ENCODE measurements around the gene FILIP1.
"Not testable (repeated sequence)": the region's sequence is repeated elsewhere in the genome, so short reads cannot be mapped to it uniquely, and the experiment has no call there.

FILIP1 gene

DNA sequence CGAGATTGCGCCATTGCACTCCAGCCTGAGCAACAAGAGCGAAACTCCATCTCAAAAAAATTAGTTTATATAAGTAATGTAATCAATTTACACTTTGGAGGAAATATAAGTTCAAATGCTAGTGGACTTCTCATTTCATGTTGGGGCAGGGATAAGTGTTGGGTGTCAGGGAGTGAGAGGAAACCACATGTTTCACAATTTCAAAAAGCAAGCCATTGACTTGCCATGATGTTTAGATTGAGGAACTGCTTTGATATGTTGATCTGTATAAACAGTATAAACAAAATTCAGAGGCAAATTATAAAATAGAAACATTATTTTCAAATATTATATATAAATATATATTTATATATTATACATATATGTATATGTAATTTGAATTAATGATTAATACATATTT lies 42.7 kb downstream of the FILIP1 start:
- DNase-seq (ENCODE audit: low spot score), result no peak

DNA sequence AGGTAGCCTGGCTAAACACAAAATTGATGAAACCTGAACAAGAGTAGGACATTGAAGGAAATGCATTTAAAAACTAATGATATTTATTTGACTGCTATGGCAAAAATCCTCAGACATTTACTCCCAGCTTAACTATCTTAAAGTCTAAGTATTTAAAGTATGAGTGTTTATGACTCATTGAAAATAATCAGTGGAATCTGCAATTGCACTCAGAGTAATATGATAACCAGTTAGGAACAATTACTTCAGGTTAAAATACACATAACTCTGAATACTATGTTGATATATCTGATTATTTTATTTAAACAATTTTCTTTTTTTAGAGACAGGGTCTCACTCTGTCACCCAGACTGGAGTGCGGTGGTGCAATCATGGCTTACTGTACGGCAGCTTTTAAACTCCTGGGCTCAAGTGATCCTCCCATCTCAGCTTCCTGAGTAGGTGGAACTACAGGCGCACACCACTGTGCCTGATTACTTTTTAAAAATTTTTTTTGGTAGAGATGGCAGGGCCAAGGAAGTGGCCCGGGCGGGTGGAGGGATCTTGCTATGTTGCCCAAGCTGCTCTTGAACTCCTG lies 43.9 kb downstream of the FILIP1 start:
- DNase-seq (ENCODE audit: low spot score), result no peak

DNA sequence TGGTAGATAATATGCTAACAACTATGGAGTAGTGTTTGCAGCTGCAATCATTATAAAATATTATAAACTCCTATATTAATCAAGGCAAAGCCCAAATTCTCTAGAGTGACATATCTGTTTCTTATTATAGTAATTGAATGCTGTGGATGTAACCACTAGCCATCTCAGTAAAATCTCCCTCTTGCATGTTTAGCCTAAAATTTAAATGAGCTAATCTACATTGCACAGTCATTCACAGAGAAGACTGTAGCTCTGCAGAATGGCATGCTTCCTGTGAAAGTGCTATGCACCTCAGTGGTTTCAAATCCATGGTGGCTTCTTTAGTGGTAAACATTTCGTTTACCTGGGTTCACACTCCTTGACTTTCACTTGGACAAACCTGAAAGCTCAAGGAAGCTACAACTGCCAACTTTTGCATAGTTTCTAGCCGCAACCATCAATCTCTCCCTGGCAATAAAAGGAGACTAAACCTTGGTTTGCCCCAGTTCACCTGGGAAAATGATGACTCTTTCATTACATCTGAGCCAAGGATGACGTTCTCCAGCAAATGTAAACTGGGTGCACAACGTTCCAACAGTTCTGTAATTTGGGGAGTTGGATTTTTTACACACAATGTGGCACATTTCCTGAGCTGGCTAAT lies 47.2 kb downstream of the FILIP1 start:
- no peak for DNase-seq (ENCODE audit: low spot score)

DNA sequence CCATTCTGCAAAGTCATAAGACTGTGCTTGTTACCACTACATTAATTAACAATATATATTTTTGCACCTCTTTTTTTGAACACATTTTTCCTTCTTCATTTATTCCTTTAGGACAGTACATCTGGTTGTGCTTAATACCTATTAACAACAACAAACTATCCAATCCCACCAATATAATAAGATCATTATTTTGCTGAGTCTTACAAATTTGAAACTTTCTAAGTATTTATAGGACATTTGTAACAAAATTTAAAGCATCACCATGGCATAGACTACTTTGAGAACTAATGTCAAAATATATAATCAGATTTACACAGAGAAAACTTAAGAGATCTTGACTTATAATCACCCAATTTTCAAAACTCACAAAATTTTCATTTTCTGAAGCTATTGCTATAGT lies 47.9 kb downstream of the FILIP1 start:
- no peak for DNase-seq (ENCODE audit: low spot score)

DNA sequence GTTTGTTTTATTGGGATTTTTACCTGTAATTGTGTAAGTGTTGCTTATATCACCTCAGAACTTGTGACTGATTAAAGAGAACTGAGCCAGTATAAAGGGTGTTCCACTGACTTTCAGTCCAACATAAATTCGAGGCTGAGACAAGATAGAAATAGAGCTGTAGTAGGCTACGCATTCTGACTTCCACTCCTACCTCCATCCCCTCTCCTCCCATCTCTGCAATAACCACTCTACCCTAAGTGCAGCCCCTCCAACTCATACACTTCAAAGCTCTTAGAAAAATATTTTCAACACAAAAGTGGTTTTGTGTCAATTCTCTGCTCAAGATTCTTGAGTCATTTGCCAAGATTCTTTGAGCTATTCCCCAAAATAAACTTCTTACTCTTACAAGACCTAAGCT lies 48.7 kb downstream of the FILIP1 start:
- no peak for DNase-seq (ENCODE audit: low spot score)

DNA sequence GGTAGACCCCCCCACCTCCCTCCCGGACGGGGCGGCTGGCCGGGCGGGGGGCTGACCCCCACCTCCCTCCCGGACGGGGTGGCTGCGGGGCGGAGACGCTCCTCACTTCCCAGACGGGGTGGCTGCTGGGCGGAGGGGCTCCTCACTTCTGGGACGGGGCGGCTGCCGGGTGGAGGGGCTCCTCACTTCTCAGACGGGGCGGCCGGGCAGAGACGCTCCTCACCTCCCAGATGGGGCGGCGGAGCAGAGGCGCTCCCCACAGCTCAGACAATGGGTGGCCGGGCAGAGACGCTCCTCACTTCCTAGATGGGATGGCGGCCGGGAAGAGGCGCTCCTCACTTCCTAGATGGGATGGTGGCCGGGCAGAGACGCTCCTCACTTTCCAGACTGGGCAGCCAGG lies 51.7 kb downstream of the FILIP1 start:
- not testable (repeated sequence) for DNase-seq (ENCODE audit: low spot score)

DNA sequence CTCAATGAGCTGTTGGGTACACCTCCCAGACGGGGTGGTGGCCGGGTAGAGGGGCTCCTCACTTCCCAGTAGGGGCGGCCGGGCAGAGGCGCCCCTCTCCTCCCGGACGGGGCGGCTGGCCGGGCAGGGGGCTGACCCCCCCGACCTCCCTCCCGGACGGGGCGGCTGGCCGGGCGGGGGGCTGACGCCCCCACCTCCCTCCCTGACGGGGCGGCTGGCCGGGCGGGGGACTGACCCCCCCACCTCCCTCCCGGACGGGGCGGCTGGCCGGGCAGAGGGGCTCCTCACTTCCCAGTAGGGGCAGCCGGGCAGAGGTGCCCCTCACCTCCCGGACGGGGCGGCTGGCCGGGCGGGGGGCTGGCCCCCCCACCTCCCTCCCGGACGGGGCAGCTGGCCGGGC lies 52.1 kb downstream of the FILIP1 start:
- not testable (repeated sequence) for DNase-seq (ENCODE audit: low spot score)

DNA sequence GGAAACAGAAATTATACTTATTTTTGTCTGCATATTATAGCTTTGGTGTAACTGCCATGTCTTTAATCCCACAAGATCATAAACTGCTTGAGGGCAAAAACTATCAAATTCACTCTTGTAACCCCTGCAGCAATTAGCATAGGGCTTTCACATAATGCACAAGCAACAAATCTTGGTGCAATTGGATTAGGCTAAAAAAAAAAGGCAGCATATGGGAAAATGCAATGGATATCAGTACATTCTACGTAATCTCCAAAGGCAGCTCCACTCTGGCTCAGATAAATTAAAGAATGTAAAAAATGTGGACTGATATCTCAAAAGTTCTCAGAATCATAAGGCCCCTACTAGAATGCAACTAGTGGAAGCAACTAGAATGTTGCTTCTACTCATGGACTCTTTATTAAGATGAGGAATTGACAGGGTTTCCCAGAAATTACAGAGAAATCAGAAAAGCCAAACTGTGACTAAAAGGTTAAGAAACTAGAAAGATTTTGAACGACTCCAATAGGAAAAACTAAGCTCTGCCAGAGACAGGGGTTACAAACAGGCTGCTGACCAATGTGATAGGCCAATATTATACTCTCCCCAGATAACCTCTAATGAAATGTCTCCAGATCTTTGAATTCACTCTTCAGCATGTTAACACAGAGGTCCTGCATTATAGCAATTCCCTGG lies 55.0 kb downstream of the FILIP1 start:
- DNase-seq (ENCODE audit: low spot score), result no peak

DNA sequence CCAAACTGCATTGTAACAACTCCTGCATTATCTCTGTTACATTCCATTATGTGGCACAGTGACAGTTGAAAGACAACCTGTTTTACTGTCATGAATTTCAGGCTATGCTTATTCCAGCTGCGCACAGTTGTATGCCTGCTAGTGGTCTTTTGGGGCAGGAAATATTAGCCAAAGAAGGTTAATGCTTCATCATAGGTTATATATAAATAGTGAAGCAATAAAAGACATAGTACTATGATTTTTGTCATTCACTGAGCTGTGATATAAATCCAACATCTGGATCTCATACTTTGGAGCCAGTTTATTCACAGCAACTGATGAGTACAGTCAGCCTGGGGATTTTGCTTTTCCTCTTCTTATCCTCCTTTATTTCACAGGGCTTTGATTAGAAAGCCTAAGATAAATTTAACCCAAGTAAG lies 55.6 kb downstream of the FILIP1 start:
- DNase-seq (ENCODE audit: low spot score), result no peak

DNA sequence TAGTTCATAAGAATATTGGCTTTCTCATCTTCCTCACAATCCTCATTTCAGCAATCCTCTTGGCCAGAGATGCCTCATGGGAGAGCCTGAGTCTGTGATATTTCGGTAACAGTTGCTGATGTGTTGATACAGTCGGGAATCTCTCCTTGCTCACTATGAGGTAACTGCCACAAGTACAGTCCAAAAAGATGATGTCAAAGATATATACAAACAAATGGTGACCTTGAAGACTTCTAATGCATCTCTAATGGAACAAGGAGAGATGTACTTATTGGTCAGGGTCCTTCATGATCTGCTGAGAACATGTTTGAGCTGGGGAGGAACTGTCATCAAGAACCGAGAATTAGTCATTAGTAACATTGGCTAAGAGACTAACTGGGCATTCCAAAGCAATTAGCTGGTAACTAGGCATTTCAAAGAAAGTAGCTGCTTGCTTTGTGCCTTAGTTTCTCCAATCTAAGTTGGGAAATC lies 56.1 kb downstream of the FILIP1 start:
- DNase-seq (ENCODE audit: low spot score), result no peak

DNA sequence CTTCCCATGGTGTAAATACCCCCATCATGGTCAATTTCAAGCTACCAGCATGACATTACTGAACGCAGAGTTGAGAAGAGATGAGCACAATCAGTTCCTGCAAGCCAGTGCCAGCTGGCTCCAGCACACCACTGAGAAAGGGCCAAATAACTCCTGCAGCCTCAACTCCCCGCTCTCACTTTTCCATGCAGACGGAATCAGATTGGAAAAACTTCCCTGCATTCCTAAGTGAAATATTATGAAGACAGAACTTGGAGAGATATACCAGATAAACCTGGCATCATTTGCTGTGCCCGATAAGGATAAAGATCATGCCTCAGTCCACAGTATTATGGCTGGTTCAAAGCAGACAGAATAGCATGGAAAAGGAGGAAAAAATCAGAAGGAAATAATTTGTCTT lies 56.7 kb downstream of the FILIP1 start:
- DNase-seq (ENCODE audit: low spot score), result no peak

DNA sequence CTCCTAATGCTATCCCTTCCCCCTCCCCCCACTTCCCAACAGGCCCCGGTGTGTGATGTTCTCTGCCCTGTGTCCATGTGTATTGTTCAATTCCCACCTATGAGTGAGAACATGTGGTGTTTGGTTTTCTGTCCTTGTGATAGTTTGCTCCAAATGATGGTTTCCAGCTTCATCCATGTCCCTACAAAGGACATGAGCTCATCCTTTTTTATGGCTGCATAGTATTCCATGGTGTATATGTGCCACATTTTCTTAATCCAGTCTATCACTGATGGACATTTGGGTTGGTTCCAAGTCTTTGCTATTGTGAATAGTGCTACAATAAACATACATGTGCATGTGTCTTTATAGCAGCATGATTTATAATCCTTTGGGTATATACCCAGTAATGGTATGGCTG lies 60.8 kb downstream of the FILIP1 start:
- not testable (repeated sequence) for DNase-seq (ENCODE audit: low spot score)

DNA sequence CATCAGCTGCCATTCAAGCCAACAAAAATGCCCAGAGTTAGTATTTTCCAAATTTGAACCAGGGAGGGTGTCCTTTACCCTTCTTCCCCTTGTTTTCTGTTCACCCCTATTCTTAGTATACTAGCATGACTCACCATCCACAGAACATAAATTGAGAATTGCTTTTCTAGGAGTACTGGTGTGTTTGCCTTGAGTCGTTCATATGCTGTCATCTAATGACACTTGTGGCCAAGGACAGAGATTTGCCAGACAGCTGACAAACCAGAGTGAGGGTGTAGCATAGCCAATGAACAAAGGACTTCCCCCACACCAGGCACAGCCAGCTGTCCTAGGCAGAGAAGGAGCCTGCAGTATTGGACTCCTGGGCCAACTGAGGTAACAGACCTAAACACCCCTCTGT lies 62.2 kb downstream of the FILIP1 start:
- no peak for DNase-seq (ENCODE audit: low spot score)

DNA sequence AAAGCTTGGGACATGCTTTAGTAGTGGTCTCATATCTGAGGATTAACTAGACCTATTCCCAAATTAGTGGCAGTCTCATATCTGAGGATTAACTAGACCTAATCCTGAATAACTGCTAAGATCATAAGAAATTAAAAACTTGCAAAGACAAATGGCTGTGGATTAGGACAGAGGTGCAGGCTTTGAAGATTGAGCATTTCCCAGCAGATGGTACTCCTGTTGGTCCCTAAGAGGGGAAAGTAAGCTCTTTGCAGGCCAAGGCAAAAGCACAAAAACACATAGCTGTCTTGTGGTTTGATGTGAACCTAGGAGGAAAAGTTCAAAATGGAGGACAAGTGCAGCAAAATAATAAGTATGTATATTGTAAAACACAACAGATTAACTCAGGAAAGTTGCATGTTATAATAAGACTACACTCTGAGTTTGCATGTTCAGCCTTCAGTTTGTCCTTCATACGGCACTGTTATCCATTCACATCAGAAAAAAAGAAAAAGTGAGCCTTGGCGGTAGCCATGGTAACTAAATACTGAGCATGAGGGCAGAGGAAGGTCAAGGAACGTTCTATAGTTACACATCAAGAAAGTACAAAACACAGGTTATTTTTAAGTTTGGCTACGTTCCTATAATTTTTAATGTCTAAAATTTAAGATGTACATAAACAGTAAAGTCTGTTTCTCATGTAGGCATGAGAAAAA lies 62.8 kb downstream of the FILIP1 start:
- DNase-seq (ENCODE audit: low spot score), result no peak

DNA sequence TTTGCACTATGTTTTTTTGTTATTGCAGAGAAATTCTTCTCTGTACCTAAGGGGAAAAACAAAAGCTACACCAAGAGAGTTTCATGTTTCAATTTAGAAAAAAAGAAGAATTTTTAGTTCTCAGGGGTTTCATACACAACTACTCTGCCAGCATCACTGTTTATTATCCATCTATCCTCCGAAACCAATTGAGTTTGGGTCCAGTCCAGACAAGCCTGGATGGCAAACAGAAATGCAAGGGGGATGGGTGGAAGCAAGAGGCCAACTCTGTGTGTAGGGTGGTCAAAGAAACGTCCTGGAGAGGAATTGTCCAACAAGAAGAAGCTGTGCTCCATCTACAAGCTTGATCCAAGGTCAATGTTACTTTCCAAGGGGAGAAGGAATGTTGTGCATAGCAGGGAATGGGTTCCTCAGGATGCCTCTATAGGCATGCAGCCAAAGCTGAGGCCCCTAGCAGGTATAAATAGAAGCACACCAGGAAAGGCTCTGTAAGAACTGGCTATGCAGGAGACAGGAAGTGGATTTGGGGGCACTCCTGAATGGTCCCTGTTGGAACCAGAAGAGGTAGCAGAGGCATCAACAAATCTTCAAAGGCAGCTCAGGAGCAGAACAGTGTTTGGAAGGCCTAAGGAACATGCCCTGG lies 64.4 kb downstream of the FILIP1 start:
- no peak for DNase-seq (ENCODE audit: low spot score)

DNA sequence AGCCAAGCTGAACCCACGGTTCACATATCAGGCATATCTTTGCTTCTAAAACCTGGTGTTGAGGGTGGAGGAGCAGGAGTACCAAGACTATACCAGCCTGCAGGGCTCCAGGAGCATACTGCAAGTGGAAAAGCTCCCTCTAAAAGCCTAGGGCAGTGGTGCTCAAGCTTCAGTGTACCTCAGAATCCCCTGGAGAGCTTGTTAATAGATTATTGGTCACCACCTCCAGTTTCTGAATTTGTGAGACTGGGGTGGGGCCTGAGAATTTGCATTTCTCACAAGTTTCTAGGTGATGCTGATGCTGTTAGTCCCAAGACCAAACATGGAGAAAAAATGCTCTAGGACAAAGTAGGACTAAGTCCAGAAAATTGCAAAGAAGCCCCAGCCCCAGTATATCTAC lies 65.4 kb downstream of the FILIP1 start:
- DNase-seq (ENCODE audit: low spot score), result no peak

DNA sequence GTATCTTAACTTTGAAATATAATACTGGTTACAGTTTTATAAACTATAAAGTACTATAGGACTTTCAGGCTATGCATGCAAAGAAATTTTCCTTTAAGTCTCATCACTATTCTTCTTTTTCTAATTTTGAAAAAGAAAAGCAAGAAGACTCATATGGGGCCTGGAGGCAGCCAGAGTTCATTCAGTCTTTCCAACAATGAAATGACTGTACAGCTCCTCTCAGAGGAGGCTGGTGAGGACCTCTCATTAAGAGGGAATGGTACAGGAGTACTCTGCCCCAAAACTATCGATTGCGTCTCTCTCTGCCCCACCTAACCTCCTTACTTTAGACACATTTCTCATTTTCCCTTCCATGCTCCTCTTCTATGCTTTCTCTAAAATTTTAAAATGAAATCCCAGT lies 66.3 kb downstream of the FILIP1 start:
- DNase-seq (ENCODE audit: low spot score), result no peak

DNA sequence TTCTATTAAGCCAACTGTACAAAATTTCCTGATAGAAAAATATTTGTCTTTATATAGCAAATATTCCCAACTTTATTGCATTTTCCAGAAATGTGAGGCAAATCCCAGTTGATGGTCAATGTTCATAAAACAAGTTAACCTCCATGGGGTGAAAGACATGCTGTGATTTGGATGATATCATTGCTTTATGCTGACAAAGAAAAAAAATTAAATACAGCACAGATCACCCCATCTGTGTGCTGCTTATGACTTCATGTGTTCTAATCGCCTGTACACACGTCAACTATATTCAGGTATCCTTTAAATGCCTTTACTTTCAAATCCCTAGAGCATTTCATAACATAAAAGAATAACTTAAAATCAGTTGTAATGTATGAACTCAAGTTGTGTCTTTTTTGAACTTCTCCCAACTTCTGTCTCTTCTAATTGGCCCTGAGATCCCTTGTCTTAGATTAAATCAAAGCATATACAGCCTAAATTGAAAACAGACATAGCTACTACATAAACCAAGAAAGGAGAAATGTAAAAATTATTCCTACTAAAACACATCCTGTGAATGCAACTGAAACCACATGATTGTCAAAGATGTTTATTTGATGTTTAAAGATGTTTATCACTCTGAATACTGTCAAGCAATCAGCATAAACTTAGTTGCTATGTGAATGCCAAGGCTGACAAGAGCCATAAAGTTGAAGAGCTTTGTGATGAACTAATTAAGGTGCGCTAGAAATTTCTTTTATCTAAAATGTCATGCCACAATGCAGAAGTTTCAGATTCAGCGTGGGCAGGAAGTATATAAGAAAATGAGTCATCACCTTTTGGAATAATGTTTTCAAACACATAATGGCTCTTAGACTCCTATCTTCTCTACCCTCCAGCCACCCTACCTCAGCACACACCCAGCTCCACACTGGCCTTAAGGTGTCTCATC lies 68.7 kb downstream of the FILIP1 start:
- DNase-seq (ENCODE audit: low spot score), result no peak

DNA sequence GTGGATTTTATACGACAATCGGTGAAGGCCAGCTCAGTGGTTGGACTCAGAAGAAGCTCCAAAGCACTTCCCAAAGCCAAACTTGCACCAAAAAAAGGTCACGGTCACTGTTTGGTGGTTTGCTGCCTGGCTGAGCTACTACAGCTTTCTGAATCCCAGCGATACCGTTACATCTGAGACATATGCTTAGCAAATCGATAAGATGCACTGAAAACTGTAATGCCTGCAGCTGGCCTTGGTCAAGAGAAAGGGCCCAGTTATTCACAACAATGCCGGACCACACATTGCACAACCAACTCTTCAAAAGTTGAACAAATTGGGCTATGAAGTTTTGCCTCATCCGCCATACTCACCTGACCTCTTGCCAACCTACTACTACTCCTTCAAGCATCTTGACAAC lies 70.2 kb downstream of the FILIP1 start:
- DNase-seq (ENCODE audit: low spot score), result no peak

DNA sequence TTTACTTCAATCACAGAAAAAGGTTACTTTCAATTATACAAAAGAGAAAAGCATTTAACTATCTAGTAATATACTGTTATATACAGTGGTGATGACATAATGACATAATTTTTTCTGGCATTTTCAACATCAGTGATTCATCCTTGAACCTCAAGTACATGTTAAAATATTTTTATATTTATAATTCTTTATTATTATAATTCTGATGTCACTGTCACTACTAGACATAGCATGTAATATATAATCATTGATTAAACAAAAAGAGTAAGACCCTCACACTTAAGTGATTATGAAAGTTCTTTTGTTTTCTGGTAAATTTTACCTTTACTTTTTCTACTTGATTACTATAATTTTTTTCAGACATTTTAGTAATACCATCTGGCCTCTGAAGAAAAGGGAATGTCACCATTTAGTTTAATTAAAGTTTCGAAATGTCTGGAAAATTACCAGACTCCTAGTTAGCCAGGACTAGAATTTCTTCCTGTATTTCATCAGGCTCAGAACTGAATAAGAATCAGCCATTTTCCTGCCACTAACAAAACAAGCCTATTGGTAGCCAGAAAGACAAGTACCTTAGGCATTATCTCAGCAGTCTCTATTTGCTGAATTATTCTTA lies 71.5 kb downstream of the FILIP1 start:
- no peak for DNase-seq (ENCODE audit: low spot score)

Measured in ecto neural progenitor cell (in vitro differentiated cells).